Epithelial cell of proximal tubule (primary cell): ENCODE results near the gene STX2. TPM values are rescaled to one million over a fixed set of nuclear protein-coding genes. Genes with fewer than 3 reads are reported as not detected.
"Not testable (repeated sequence)": the region's sequence is repeated elsewhere in the genome, so short reads cannot be mapped to it uniquely, and the experiment has no call there.

Experiments
- DNase-seq: peaks from one replicate; pipeline ENCODE4 v3.0.0-alpha.2; 2011; ENCODE audit warnings: low read depth
- H3K4me3 ChIP-seq: 2 replicates; pipeline ENCODE4 v1.5.1; 2011; ENCODE audit warnings: low read depth, mild to moderate bottlenecking, low read length
- CTCF ChIP-seq: conservative IDR thresholded peaks from 2 replicates; pipeline ENCODE4 v1.5.1; 2012; ENCODE audit warnings: low read depth, mild to moderate bottlenecking, low read length
- total RNA-seq: library from RNA; depleted of rRNA; stranded (reverse); fragments of >200 nt; gene quantifications from 2 replicates; pipeline ENCODE4 v1.2.3, GENCODE V29; 2015

Gene STX2
- total RNA-seq, 1 donor from 2014 or later: 30.8 TPM

GRCh38 chr12:130788515-130788914 lies 50.5 kb downstream of the STX2 start:
- no peak overlapping the region for H3K4me3 ChIP-seq
- TF ChIP-seq CTCF: no peak
- no peak for DNase-seq

GRCh38 chr12:130787445-130788410 lies 51.3 kb downstream of the STX2 start:
- no peak for DNase-seq
- TF ChIP-seq CTCF: no peak
- no peak overlapping the region for H3K4me3 ChIP-seq

DNA sequence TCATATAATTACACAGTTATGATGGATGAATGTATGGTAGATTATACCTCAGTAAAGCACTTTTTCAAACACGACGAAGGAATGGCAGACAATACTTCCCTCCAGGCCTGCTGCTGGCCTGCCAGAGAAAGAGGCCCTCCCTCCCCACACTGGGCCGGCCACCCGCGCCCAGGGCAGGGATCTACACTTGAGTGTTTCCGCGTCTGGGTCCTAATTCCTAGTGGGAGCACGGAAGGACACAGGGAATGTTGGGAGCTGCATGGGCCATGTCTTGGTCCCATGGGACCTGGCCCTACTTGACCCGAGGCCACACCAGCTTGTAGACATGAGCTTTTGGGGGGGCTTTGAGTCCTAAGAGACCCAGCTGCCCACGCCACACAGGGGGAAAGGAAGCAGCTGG lies 52.0 kb downstream of the STX2 start:
- no peak overlapping the region for H3K4me3 ChIP-seq
- no peak for DNase-seq

GRCh38 chr12:130783110-130783715 lies 55.8 kb downstream of the STX2 start:
- TF ChIP-seq CTCF: no peak
- no peak overlapping the region for H3K4me3 ChIP-seq

More for the DNA sequence above, 52.0 kb downstream of the STX2 start:
- no peak for TF ChIP-seq CTCF

GRCh38 chr12:130782245-130782644 lies 56.8 kb downstream of the STX2 start:
- DNase-seq: not testable (repeated sequence)

More at GRCh38 chr12:130783110-130783715, 55.8 kb downstream of the STX2 start:
- DNase-seq: no peak

DNA sequence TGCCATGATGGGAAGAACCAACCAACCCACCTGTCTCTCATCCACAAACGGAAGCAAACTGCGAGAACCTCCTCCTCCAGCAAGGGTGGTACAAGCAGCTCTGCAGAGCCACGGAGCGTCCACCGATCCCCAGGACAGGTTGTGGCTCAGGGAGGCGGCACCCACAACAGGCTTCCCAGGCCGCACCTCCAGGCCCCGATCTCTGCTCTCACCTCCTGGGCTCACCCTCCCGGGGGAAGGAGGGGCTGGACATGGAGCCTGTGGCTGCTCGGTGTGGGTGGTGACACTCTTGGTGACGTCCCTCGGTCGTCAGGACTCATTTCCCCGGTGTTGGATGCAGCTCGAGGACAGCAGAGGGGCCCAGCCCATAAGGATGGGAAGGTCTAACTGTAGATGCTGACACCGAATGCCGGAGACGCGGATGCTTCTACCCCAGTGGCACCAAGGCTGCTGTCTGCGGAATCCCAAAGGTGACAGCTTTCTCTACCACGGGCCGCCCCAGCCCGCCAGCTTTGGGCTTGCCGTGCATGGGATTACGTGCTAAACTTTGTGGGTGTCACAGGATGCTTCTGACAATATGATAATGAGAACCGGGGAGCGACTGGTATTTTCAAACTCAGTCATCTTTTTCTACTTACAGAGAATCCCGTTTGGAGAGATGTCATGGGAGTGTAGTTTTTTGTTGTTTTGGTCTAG lies 58.0 kb downstream of the STX2 start:
- TF ChIP-seq CTCF: no peak
- H3K4me3 ChIP-seq: no peak overlapping the region
- DNase-seq: no peak

More at GRCh38 chr12:130782245-130782644, 56.8 kb downstream of the STX2 start:
- not testable (repeated sequence) for H3K4me3 ChIP-seq

DNA sequence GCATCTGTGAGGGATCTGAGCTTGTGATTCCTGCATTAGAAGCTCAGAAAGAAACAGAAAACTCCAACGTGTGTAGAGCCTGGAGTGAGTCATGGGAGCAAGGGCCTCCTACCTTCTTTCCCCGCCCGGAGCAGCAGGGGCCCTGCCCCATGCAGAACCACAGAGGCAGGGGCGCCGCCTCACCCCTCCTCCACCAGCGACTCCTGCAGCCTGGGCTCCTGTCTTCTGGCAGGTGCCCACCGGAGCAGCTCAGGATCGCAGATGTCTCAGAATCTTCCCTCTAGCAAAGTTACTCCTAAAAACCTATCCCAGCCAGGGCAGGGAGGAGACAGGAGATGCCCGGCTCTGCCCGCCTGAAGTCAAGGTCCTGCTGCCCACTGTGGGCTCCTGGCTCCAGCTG lies 58.7 kb downstream of the STX2 start:
- no peak overlapping the region for H3K4me3 ChIP-seq
- DNase-seq: no peak
- no peak for TF ChIP-seq CTCF
